Measurements from ENCODE around the gene TECR.
A peak's percentile ranks its signal among the peaks of the same experiment; 100 is the strongest.

TECR gene

DNA sequence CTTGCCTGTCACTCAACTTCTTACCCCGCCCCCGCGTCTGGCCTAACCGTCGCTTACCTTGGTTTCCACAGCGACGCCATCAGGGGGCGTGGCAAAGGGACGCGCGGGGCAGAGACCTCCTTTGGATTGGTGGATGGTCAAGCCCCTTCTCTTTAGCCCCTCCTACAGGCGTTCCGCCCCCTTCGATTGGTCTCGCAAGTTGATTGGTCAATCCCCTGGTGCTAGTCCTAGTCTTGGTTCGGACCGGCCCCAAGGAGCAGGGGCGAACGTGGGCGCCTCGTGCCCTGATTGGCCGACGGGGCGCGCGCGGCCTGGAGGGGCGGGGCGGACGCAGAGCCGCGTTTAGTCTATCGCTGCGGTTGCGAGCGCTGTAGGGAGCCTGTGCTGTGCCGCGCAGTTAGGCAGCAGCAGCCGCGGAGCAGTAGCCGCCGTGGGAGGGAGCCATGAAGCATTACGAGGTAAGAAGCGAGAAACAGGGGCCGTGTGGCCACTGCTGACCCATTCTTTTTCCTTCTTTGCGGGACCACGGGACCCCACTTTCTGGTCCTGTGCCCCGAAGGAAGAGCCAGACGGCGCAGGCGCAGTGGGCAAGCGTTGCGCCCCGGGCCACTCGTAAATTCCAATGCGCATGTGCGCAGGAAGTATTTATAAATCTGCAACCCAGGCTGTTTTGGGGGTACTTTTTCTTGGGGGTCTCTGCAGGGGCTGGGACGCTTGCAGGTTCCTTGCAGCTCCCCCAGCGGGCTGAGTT is at the start of gene TECR:
Gene TECR, plus strand, starts transcription at position 341 of the 751 bp plus-strand sequence. Its CDS starts 103 bp downstream, at position 444.
- no peaks in the 10 kb centered on the region for H3K9me3 Mint-ChIP-seq
- peaks cover 15% of the 10 kb centered on the region for H3K36me3 Mint-ChIP-seq
- CTCF ChIA-PET, result no interaction called here
- H3K27me3 Mint-ChIP-seq, result no peaks in the 10 kb centered on the region
- H3K27ac Mint-ChIP-seq, result peak within 1 kb of the TSS; percentile 97
- H3K4me3 Mint-ChIP-seq, result peak within 1 kb of the TSS; percentile 96
- peak; percentile 100 for DNase-seq
- H3K4me1 Mint-ChIP-seq, result peaks cover 46% of the 10 kb centered on the region

- Mint-ChIP-seq H3K4me3 (no peak overlapping the region), H3K27ac (no peak overlapping the region), H3K9me3 (no peaks in the 10 kb centered on the region), H3K4me1 (peaks cover 21% of the 10 kb centered on the region), H3K36me3 (peaks cover 16% of the 10 kb centered on the region), H3K27me3 (peaks cover 17% of the 10 kb centered on the region)
- CTCF ChIA-PET, result interaction anchor here (0.6 to 4.4 kb wide), 17 partner anchors 8 to 344 kb away, joined by 3 to 31 read pairs (median 4); partner anchors contain the start of genes ASF1B, GIPC1 and PKN1
- peak; percentile 82 for DNase-seq
Measured at GRCh38 chr19:14479975-14480699, 49.3 kb upstream of the TECR start.

GRCh38 chr19:14480700-14481079 is 48.7 kb upstream of the TECR start:
- DNase-seq, result no peak
- Mint-ChIP-seq H3K4me1 (peaks cover 17% of the 10 kb centered on the region), H3K36me3 (peaks cover 16% of the 10 kb centered on the region), H3K27ac (no peak overlapping the region), H3K4me3 (no peak overlapping the region), H3K9me3 (no peaks in the 10 kb centered on the region), H3K27me3 (peaks cover 12% of the 10 kb centered on the region)
- CTCF ChIA-PET, result interaction anchor here (0.6 to 4.4 kb wide), 17 partner anchors 9 to 344 kb away, joined by 3 to 31 read pairs (median 4); partner anchors contain the start of genes ASF1B, DNAJB1, GIPC1 and PKN1

DNA sequence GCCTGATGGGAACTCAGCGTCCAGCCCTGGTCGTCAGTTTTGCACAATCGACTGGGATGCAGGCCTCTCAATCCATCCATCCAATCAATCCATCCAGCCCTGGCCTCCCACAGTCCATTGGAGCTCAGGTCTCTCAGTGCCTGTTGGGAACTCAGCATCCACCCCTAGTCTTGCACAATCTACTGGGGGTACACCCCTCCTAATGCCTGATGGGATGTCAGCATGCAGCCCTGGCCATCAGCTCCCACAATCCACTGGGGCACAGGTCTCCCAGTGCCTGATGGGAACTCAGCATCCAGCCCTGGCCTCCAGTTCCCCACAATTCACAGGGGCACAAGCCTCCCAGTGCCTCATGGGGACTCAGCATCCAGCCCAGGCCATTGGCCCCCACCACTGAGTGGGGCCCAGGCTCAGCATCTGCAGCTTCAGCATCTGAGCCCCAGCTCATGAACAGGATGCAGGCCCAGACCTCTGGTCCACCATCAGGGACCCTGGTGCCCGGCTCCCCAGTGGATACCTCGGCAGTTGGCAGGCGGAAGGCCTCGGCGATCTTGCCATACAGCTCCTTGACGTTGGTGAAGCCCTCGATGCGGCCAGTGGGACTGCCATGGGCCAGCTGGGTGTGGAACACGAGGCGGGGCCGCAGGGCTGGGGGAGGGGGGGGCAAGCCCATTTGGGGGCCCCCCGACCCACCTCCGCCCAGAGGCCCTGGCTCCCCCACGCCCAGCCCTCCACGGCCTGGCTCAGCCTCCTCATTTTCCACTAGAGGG is 47.0 kb upstream of the TECR start:
- no peak overlapping the region for H3K4me3 Mint-ChIP-seq
- CTCF ChIA-PET, result interaction anchor here (0.9 to 1.4 kb wide), 3 partner anchors 16 to 50 kb away, joined by 3 to 8 read pairs (median 5); no protein-coding TSS in a partner anchor
- H3K27ac Mint-ChIP-seq, result no peak overlapping the region
- no peak for DNase-seq
- peaks cover 16% of the 10 kb centered on the region for H3K4me1 Mint-ChIP-seq
- H3K27me3 Mint-ChIP-seq, result no peaks in the 10 kb centered on the region
- H3K36me3 Mint-ChIP-seq, result peaks cover 20% of the 10 kb centered on the region
- H3K9me3 Mint-ChIP-seq, result no peaks in the 10 kb centered on the region

- no peak for DNase-seq
- Mint-ChIP-seq H3K4me1 (peaks cover 11% of the 10 kb centered on the region), H3K36me3 (peaks cover 28% of the 10 kb centered on the region), H3K27ac (no peak overlapping the region), H3K4me3 (no peak overlapping the region), H3K27me3 (no peaks in the 10 kb centered on the region), H3K9me3 (no peaks in the 10 kb centered on the region)
- CTCF ChIA-PET, result interaction anchor here (1.0 to 2.5 kb wide), 5 partner anchors 9 to 31 kb away, joined by 3 to 12 read pairs (median 4); partner anchors contain the start of genes DNAJB1, GIPC1 and PTGER1
Measured at GRCh38 chr19:14487370-14488125, 41.8 kb upstream of the TECR start.

DNA sequence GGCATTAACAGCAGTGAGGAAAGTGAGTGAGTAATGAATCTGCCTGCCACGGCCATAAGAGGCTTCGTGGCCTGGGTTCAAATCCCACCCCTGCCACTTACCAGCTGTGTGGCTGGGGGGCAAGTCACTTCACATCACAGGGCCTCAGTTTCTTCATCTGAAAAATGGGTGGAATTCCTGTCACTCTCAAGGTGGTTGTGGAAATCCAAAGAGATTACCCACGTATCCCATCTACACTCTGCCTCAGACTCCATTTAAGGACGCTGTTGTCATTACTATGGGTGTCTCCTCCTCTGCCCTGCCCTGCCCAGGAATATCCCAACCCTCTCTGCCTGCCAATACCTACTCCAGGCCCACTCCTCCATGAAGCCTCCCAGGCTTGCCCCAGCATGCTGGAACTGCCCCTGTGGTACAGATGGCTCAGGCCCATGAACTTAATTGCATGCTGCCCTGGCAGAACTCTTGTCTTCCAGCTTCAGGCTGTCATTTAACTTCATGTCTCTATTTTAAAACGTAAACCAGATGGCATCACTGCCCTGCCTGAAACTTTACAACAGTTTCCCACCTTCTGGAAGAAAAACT is 36.5 kb upstream of the TECR start:
- Mint-ChIP-seq H3K27ac (no peak overlapping the region), H3K9me3 (no peaks in the 10 kb centered on the region), H3K36me3 (peaks cover 21% of the 10 kb centered on the region), H3K4me3 (no peak overlapping the region), H3K27me3 (peaks cover 18% of the 10 kb centered on the region), H3K4me1 (peaks cover 33% of the 10 kb centered on the region)
- no peak for DNase-seq
- CTCF ChIA-PET, result interaction anchor here (1.1 to 2.3 kb wide), 3 partner anchors 11 to 14 kb away, joined by 5 to 17 read pairs (median 7); no protein-coding TSS in a partner anchor

GRCh38 chr19:14494411-14494810 is 35.0 kb upstream of the TECR start:
- peak overlapping the region; percentile 85 for H3K4me3 Mint-ChIP-seq
- H3K27ac Mint-ChIP-seq, result no peak overlapping the region

DNA sequence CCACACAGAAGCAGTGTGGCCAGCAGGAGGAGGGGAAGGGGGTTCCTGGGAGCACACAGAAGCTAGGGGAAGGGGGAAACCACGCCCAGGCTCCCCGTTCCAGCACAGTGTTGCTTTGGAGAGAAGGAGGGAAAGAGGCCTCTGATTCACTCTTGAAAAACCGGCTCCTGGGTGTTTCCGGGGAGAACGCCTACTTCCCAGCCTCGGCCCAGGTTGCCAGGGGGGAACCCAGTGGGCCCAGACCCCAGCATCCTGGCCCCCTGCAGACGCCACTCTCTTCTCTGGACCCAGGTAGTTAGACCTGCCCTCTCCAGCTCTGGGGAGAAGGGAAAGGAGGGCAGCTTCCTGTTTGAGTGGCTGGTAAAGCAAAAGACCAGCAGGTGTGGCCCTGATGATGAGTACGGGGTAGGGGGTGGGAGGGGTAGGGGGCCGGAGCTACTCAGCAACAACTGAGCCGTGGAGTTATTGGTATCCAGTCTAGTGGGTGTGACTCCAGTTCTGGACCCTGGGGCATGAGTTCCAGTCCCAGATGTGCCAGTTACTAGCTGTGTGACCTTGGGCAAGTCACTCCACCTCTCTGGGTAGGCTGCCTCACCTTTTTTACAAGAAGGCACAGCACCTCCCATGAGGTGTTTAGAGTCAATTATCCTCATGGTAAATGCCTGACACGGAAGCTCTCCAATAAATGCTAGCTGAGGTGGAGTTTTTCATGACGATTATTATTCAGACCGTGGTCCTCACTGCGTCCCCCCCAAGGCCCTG is 34.3 kb upstream of the TECR start:
- CTCF ChIA-PET, result interaction anchor here (0.6 to 4.6 kb wide), 6 partner anchors 9 to 62 kb away, joined by 3 to 19 read pairs (median 5); partner anchors contain the start of gene PTGER1
- peaks cover 33% of the 10 kb centered on the region for H3K4me1 Mint-ChIP-seq

More at GRCh38 chr19:14494411-14494810, 35.0 kb upstream of the TECR start:
- Mint-ChIP-seq H3K36me3 (peaks cover 14% of the 10 kb centered on the region), H3K9me3 (no peaks in the 10 kb centered on the region), H3K27me3 (peaks cover 26% of the 10 kb centered on the region), H3K4me1 (peaks cover 33% of the 10 kb centered on the region)
- no peak for DNase-seq
- CTCF ChIA-PET, result interaction anchor here (1.2 to 4.6 kb wide), 2 partner anchors 15 to 63 kb away, joined by 3 to 19 read pairs; no protein-coding TSS in a partner anchor

GRCh38 chr19:14495672-14496028 is 33.7 kb upstream of the TECR start:
- Mint-ChIP-seq H3K27me3 (peaks cover 26% of the 10 kb centered on the region), H3K36me3 (peaks cover 9% of the 10 kb centered on the region), H3K27ac (peak overlapping the region; percentile 84), H3K4me3 (peak overlapping the region; percentile 85), H3K9me3 (no peaks in the 10 kb centered on the region), H3K4me1 (peaks cover 33% of the 10 kb centered on the region)
- DNase-seq, result no peak
- CTCF ChIA-PET, result interaction anchor here (0.6 to 4.6 kb wide), 8 partner anchors 8 to 61 kb away, joined by 3 to 19 read pairs (median 4); partner anchors contain the start of gene PTGER1

More for the DNA sequence above, 34.3 kb upstream of the TECR start:
- peak overlapping the region; percentile 85 for H3K4me3 Mint-ChIP-seq
- no peak for DNase-seq
- no peaks in the 10 kb centered on the region for H3K9me3 Mint-ChIP-seq
- peaks cover 9% of the 10 kb centered on the region for H3K36me3 Mint-ChIP-seq
- peak overlapping the region; percentile 84 for H3K27ac Mint-ChIP-seq
- peaks cover 26% of the 10 kb centered on the region for H3K27me3 Mint-ChIP-seq

DNA sequence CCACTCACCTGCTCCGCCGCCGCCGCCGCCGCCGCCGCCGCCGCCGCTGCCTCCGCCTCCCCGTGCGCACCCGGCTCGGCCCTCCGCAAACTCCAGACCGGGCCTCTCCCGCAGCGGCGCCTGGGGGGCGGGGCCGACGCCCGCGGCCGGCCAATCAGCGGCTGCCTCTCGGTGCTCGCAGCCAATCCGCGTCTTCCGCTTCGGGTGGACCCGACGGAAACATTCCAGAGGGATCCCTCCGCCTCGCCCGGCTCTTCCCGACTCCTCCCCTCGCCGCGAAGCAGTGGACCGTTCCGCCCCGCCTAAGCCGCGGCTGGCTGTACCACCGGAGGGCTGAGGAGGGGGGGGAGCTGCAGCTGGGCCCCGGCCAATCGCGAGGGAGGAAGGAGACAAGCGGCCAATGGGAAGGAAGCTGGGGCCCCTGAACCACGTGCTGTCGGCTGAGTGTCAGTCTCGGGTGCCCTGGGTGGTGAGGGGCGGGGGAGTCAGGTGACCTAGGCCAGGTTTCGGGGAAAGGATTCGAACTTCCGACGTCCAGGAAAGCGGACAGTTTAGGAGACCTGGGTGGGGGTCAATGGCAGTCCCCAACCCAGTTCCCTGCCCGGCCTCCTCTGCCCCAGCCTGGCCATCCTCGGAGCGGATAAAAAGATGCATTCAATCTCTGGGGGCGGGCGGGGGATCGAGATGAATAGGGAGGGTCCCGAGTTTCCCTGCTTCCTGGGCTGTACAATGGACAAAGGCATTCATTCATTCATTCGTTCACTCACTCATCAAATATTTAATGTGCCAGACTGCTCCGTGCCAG is 33.2 kb upstream of the TECR start, which contains the start of gene GIPC1:
Gene GIPC1, minus strand, starts transcription at position 99 of the 805 bp plus-strand sequence. CDS start 13,151 bp downstream, outside the sequence.
- H3K9me3 Mint-ChIP-seq, result no peaks in the 10 kb centered on the region
- peaks cover 26% of the 10 kb centered on the region for H3K27me3 Mint-ChIP-seq
- CTCF ChIA-PET, result interaction anchor here (0.7 to 4.6 kb wide), 6 partner anchors 8 to 21 kb away, joined by 3 to 19 read pairs (median 4); partner anchors contain the start of gene PTGER1
- DNase-seq, result peak; percentile 88
- peak within 1 kb of the TSS; percentile 85 for H3K4me3 Mint-ChIP-seq
- H3K36me3 Mint-ChIP-seq, result peaks cover 9% of the 10 kb centered on the region
- peaks cover 33% of the 10 kb centered on the region for H3K4me1 Mint-ChIP-seq
- H3K27ac Mint-ChIP-seq, result peak within 1 kb of the TSS; percentile 84

GRCh38 chr19:14496834-14497227 is 32.6 kb upstream of the TECR start:
- no peak for DNase-seq
- H3K4me1 Mint-ChIP-seq, result peaks cover 33% of the 10 kb centered on the region

More at GRCh38 chr19:14496834-14497227, 32.6 kb upstream of the TECR start:
- H3K4me3 Mint-ChIP-seq, result peak overlapping the region; percentile 85
- no peaks in the 10 kb centered on the region for H3K9me3 Mint-ChIP-seq
- H3K36me3 Mint-ChIP-seq, result peaks cover 6% of the 10 kb centered on the region
- CTCF ChIA-PET, result interaction anchor here (1.1 to 4.6 kb wide), 4 partner anchors 9 to 17 kb away, joined by 4 to 19 read pairs (median 8); no protein-coding TSS in a partner anchor
- peak overlapping the region; percentile 75 for H3K27ac Mint-ChIP-seq
- H3K27me3 Mint-ChIP-seq, result peaks cover 26% of the 10 kb centered on the region

All from activated naive CD4-positive, alpha-beta T cell treated with anti-CD3 and anti-CD28 coated beads, Interleukin-2, amount 10 ng/mL, durations not matched to agents 7 days and 5 days (primary cell).